ENCODE measurements around the gene MRPS27. TPM values are rescaled to one million over a fixed set of nuclear protein-coding genes. Genes with fewer than 3 reads are reported as not detected.
A peak's percentile ranks its signal among the peaks of the same experiment; 100 is the strongest.
"Not testable (repeated sequence)": the region's sequence is repeated elsewhere in the genome, so short reads cannot be mapped to it uniquely, and the experiment has no call there.

Gene MRPS27
- total RNA-seq, 2 donors from 2014 or later = 42.9 to 58.8 TPM

- no peak overlapping the region for H3K4me3 ChIP-seq
- DNase-seq (ENCODE audit: low spot score) (no peak), ATAC-seq (ENCODE audit: insufficient number of reproducible peaks, low FRiP score, low read depth) (no peak)
- H3K27ac ChIP-seq = peak overlapping the region; percentile 40 to 89
- H3K4me1 ChIP-seq (ENCODE audit: control insufficient read depth in 1 of 2, low read depth in 2 of 2) = peaks cover 5 to 46% of the 10 kb centered on the region in 2 donors
- no peaks in the 10 kb centered on the region for H3K9me3 ChIP-seq
- no peak for TF ChIP-seq CTCF (IDR thresholded peaks at IDR 0.05)
- H3K27me3 ChIP-seq (replicated peaks; ENCODE audit: insufficient read depth) = no peaks in the 10 kb centered on the region
- no peaks in the 10 kb centered on the region for H3K36me3 ChIP-seq
These were observed 14.6 kb downstream of the MRPS27 start for GRCh38 chr5:72305194-72306142.

GRCh38 chr5:72302171-72302570 is 17.9 kb downstream of the MRPS27 start:
- H3K36me3 ChIP-seq = no peaks in the 10 kb centered on the region
- no peak for DNase-seq (ENCODE audit: low spot score)
- no peak for TF ChIP-seq CTCF (IDR thresholded peaks at IDR 0.05)
- H3K27me3 ChIP-seq (replicated peaks; ENCODE audit: insufficient read depth) = no peaks in the 10 kb centered on the region
- H3K27ac ChIP-seq = no peak overlapping the region
- H3K4me3 ChIP-seq = no peak overlapping the region
- peaks cover 4 to 47% of the 10 kb centered on the region in 2 donors for H3K4me1 ChIP-seq (ENCODE audit: control insufficient read depth in 1 of 2, low read depth in 2 of 2)
- no peak for ATAC-seq (ENCODE audit: insufficient number of reproducible peaks, low FRiP score, low read depth)
- H3K9me3 ChIP-seq = no peaks in the 10 kb centered on the region

- Histone ChIP-seq H3K4me1 (ENCODE audit: control insufficient read depth in 1 of 2, low read depth in 2 of 2) (peaks cover 0 to 43% of the 10 kb centered on the region in 2 donors), H3K4me3 (no peak overlapping the region), H3K27ac (no peak overlapping the region), H3K27me3 (replicated peaks; ENCODE audit: insufficient read depth) (no peaks in the 10 kb centered on the region), H3K36me3 (no peaks in the 10 kb centered on the region), H3K9me3 (no peaks in the 10 kb centered on the region)
- DNase-seq (ENCODE audit: low spot score) (no peak), ATAC-seq (ENCODE audit: insufficient number of reproducible peaks, low FRiP score, low read depth) (no peak)
- no peak for TF ChIP-seq CTCF (IDR thresholded peaks at IDR 0.05)
These were observed 18.5 kb downstream of the MRPS27 start for GRCh38 chr5:72301557-72301956.

GRCh38 chr5:72300590-72301339 is 19.3 kb downstream of the MRPS27 start:
- Histone ChIP-seq H3K36me3 (no peaks in the 10 kb centered on the region), H3K4me1 (ENCODE audit: control insufficient read depth in 1 of 2, low read depth in 2 of 2) (peaks cover 0 to 40% of the 10 kb centered on the region in 2 donors), H3K27ac (no peak overlapping the region), H3K27me3 (replicated peaks; ENCODE audit: insufficient read depth) (no peaks in the 10 kb centered on the region), H3K4me3 (no peak overlapping the region), H3K9me3 (no peaks in the 10 kb centered on the region)
- no peak for TF ChIP-seq CTCF (IDR thresholded peaks at IDR 0.05)
- DNase-seq (ENCODE audit: low spot score) (no peak), ATAC-seq (ENCODE audit: insufficient number of reproducible peaks, low FRiP score, low read depth) (no peak)

- Histone ChIP-seq H3K4me1 (ENCODE audit: control insufficient read depth in 1 of 2, low read depth in 2 of 2) (peaks cover 0 to 37% of the 10 kb centered on the region in 2 donors), H3K4me3 (no peak overlapping the region), H3K27ac (no peak overlapping the region), H3K9me3 (no peaks in the 10 kb centered on the region), H3K27me3 (replicated peaks; ENCODE audit: insufficient read depth) (no peaks in the 10 kb centered on the region), H3K36me3 (no peaks in the 10 kb centered on the region)
- ATAC-seq (ENCODE audit: insufficient number of reproducible peaks, low FRiP score, low read depth) (no peak), DNase-seq (ENCODE audit: low spot score) (no peak)
- no peak for TF ChIP-seq CTCF (IDR thresholded peaks at IDR 0.05)
These were observed 21.3 kb downstream of the MRPS27 start for GRCh38 chr5:72298711-72299110.

GRCh38 chr5:72298136-72298535 is 21.9 kb downstream of the MRPS27 start:
- not testable (repeated sequence) for DNase-seq (ENCODE audit: low spot score); H3K36me3 ChIP-seq; H3K9me3 ChIP-seq; H3K27ac ChIP-seq; H3K4me3 ChIP-seq; H3K27me3 ChIP-seq (replicated peaks; ENCODE audit: insufficient read depth); ATAC-seq (ENCODE audit: insufficient number of reproducible peaks, low FRiP score, low read depth)
- peaks cover 0 to 42% of the 10 kb centered on the region in 2 donors for H3K4me1 ChIP-seq (ENCODE audit: control insufficient read depth in 1 of 2, low read depth in 2 of 2)
